ENCODE measurements around the gene KCNK17. TPM values are rescaled to one million over a fixed set of nuclear protein-coding genes. Genes with fewer than 3 reads are reported as not detected.

The KCNK17 gene
- total and polyA plus RNA-seq, 4 donors = 0.20 to 0.66 (median 0.56) TPM

GRCh38 chr6:39339096-39339867, 25.1 kb upstream of the KCNK17 start:
- H3K27ac ChIP-seq (ENCODE audit: low read depth, low read length) = peak overlapping the region; percentile 42
- WGBS (ENCODE audit: insufficient coverage) = 52% methylated on average over 6 of the region's 9 CpGs

GRCh38 chr6:39338397-39338796, 24.2 kb upstream of the KCNK17 start:
- no peaks in the 10 kb centered on the region for H3K9me3 ChIP-seq (ENCODE audit: control insufficient read depth, insufficient read depth, low read length)
- H3K4me3 ChIP-seq (ENCODE audit: low read depth, low read length) = no peak overlapping the region
- H3K4me1 ChIP-seq (ENCODE audit: control insufficient read depth, insufficient read depth, low read length) = peaks cover 43% of the 10 kb centered on the region
- no peaks in the 10 kb centered on the region for H3K27me3 ChIP-seq (ENCODE audit: control insufficient read depth, insufficient read depth, low read length)
- no peak overlapping the region for H3K27ac ChIP-seq (ENCODE audit: low read depth, low read length)
- DNase-seq (ENCODE audit: low read depth in 4 of 6, low spot score in 6 of 6) = no peak
- H3K36me3 ChIP-seq (ENCODE audit: control insufficient read depth, insufficient read depth, low read length) = no peaks in the 10 kb centered on the region
- 89% methylated on average over 3 of the region's 5 CpGs for WGBS (ENCODE audit: insufficient coverage)

More at GRCh38 chr6:39339096-39339867, 25.1 kb upstream of the KCNK17 start:
- no peak overlapping the region for H3K4me3 ChIP-seq (ENCODE audit: low read depth, low read length)
- H3K4me1 ChIP-seq (ENCODE audit: control insufficient read depth, insufficient read depth, low read length) = peaks cover 43% of the 10 kb centered on the region
- no peaks in the 10 kb centered on the region for H3K9me3 ChIP-seq (ENCODE audit: control insufficient read depth, insufficient read depth, low read length)
- no peaks in the 10 kb centered on the region for H3K36me3 ChIP-seq (ENCODE audit: control insufficient read depth, insufficient read depth, low read length)
- DNase-seq (ENCODE audit: low read depth in 4 of 6, low spot score in 6 of 6) = peak in 1 of 6 donors; percentile 89
- no peaks in the 10 kb centered on the region for H3K27me3 ChIP-seq (ENCODE audit: control insufficient read depth, insufficient read depth, low read length)

- H3K4me3 ChIP-seq (ENCODE audit: low read depth, low read length) = no peak overlapping the region
- DNase-seq (ENCODE audit: low read depth in 4 of 6, low spot score in 6 of 6) = no peak
- H3K4me1 ChIP-seq (ENCODE audit: control insufficient read depth, insufficient read depth, low read length) = peaks cover 33% of the 10 kb centered on the region
- H3K27ac ChIP-seq (ENCODE audit: low read depth, low read length) = no peak overlapping the region
- H3K9me3 ChIP-seq (ENCODE audit: control insufficient read depth, insufficient read depth, low read length) = no peaks in the 10 kb centered on the region
- no peaks in the 10 kb centered on the region for H3K36me3 ChIP-seq (ENCODE audit: control insufficient read depth, insufficient read depth, low read length)
- 75% methylated on average over 3 of the region's 5 CpGs for WGBS (ENCODE audit: insufficient coverage)
- H3K27me3 ChIP-seq (ENCODE audit: control insufficient read depth, insufficient read depth, low read length) = no peaks in the 10 kb centered on the region
Observed at GRCh38 chr6:39335780-39336545, 21.7 kb upstream of the KCNK17 start.

GRCh38 chr6:39333644-39334438, 19.6 kb upstream of the KCNK17 start:
- DNase-seq (ENCODE audit: low read depth in 4 of 6, low spot score in 6 of 6) = no peak
- no peak overlapping the region for H3K27ac ChIP-seq (ENCODE audit: low read depth, low read length)
- 75% methylated on average over 7 of the region's 7 CpGs for WGBS (ENCODE audit: insufficient coverage)
- H3K9me3 ChIP-seq (ENCODE audit: control insufficient read depth, insufficient read depth, low read length) = no peaks in the 10 kb centered on the region
- H3K27me3 ChIP-seq (ENCODE audit: control insufficient read depth, insufficient read depth, low read length) = no peaks in the 10 kb centered on the region
- H3K4me1 ChIP-seq (ENCODE audit: control insufficient read depth, insufficient read depth, low read length) = peaks cover 19% of the 10 kb centered on the region
- H3K36me3 ChIP-seq (ENCODE audit: control insufficient read depth, insufficient read depth, low read length) = no peaks in the 10 kb centered on the region
- H3K4me3 ChIP-seq (ENCODE audit: low read depth, low read length) = no peak overlapping the region

GRCh38 chr6:39330476-39330875, 16.3 kb upstream of the KCNK17 start:
- Histone ChIP-seq H3K36me3 (ENCODE audit: control insufficient read depth, insufficient read depth, low read length) (no peaks in the 10 kb centered on the region), H3K4me1 (ENCODE audit: control insufficient read depth, insufficient read depth, low read length) (peaks cover 7% of the 10 kb centered on the region), H3K4me3 (ENCODE audit: low read depth, low read length) (no peak overlapping the region), H3K27me3 (ENCODE audit: control insufficient read depth, insufficient read depth, low read length) (no peaks in the 10 kb centered on the region), H3K27ac (ENCODE audit: low read depth, low read length) (no peak overlapping the region), H3K9me3 (ENCODE audit: control insufficient read depth, insufficient read depth, low read length) (no peaks in the 10 kb centered on the region)
- DNase-seq (ENCODE audit: low read depth in 4 of 6, low spot score in 6 of 6) = peak in 2 of 6 donors; percentile 32 to 68
- 63% methylated on average over 2 of the region's 3 CpGs for WGBS (ENCODE audit: insufficient coverage)

GRCh38 chr6:39330057-39330456, 15.8 kb upstream of the KCNK17 start:
- Histone ChIP-seq H3K36me3 (ENCODE audit: control insufficient read depth, insufficient read depth, low read length) (no peaks in the 10 kb centered on the region), H3K27ac (ENCODE audit: low read depth, low read length) (no peak overlapping the region), H3K9me3 (ENCODE audit: control insufficient read depth, insufficient read depth, low read length) (no peaks in the 10 kb centered on the region), H3K27me3 (ENCODE audit: control insufficient read depth, insufficient read depth, low read length) (no peaks in the 10 kb centered on the region), H3K4me3 (ENCODE audit: low read depth, low read length) (no peak overlapping the region), H3K4me1 (ENCODE audit: control insufficient read depth, insufficient read depth, low read length) (peaks cover 7% of the 10 kb centered on the region)
- no peak for DNase-seq (ENCODE audit: low read depth in 4 of 6, low spot score in 6 of 6)
- 85% methylated on average over 3 of the region's 3 CpGs for WGBS (ENCODE audit: insufficient coverage)

- Histone ChIP-seq H3K4me3 (ENCODE audit: low read depth, low read length) (no peak overlapping the region), H3K4me1 (ENCODE audit: control insufficient read depth, insufficient read depth, low read length) (peaks cover 7% of the 10 kb centered on the region), H3K9me3 (ENCODE audit: control insufficient read depth, insufficient read depth, low read length) (no peaks in the 10 kb centered on the region), H3K27me3 (ENCODE audit: control insufficient read depth, insufficient read depth, low read length) (no peaks in the 10 kb centered on the region), H3K36me3 (ENCODE audit: control insufficient read depth, insufficient read depth, low read length) (no peaks in the 10 kb centered on the region), H3K27ac (ENCODE audit: low read depth, low read length) (no peak overlapping the region)
- 91% methylated on average over 10 of the region's 12 CpGs for WGBS (ENCODE audit: insufficient coverage)
- no peak for DNase-seq (ENCODE audit: low read depth in 4 of 6, low spot score in 6 of 6)
Observed at GRCh38 chr6:39328066-39328465, 13.8 kb upstream of the KCNK17 start.

- Histone ChIP-seq H3K27me3 (ENCODE audit: control insufficient read depth, insufficient read depth, low read length) (no peaks in the 10 kb centered on the region), H3K4me3 (ENCODE audit: low read depth, low read length) (no peak overlapping the region), H3K36me3 (ENCODE audit: control insufficient read depth, insufficient read depth, low read length) (no peaks in the 10 kb centered on the region), H3K9me3 (ENCODE audit: control insufficient read depth, insufficient read depth, low read length) (no peaks in the 10 kb centered on the region), H3K4me1 (ENCODE audit: control insufficient read depth, insufficient read depth, low read length) (peaks cover 7% of the 10 kb centered on the region), H3K27ac (ENCODE audit: low read depth, low read length) (no peak overlapping the region)
- WGBS (ENCODE audit: insufficient coverage) = 79% methylated on average over 2 of the region's 5 CpGs
- peak in 1 of 6 donors; percentile 24 for DNase-seq (ENCODE audit: low read depth in 4 of 6, low spot score in 6 of 6)
Observed at GRCh38 chr6:39327507-39327906, 13.3 kb upstream of the KCNK17 start.

GRCh38 chr6:39322306-39322850, 8.2 kb upstream of the KCNK17 start, which contains the start of gene KCNK16:
KCNK16 (minus strand) TSS chr6:39322702; CDS start chr6:39322540, 162 bp downstream.
- H3K9me3 ChIP-seq (ENCODE audit: control insufficient read depth, insufficient read depth, low read length) = no peaks in the 10 kb centered on the region
- WGBS (ENCODE audit: insufficient coverage) = 75% methylated on average over 11 of the region's 11 CpGs
- no peaks in the 10 kb centered on the region for H3K27me3 ChIP-seq (ENCODE audit: control insufficient read depth, insufficient read depth, low read length)
- no peaks in the 10 kb centered on the region for H3K36me3 ChIP-seq (ENCODE audit: control insufficient read depth, insufficient read depth, low read length)
- no peak within 1 kb of the TSS for H3K27ac ChIP-seq (ENCODE audit: low read depth, low read length)
- no peaks in the 10 kb centered on the region for H3K4me1 ChIP-seq (ENCODE audit: control insufficient read depth, insufficient read depth, low read length)
- no peak within 1 kb of the TSS for H3K4me3 ChIP-seq (ENCODE audit: low read depth, low read length)
- DNase-seq (ENCODE audit: low read depth in 4 of 6, low spot score in 6 of 6) = no peak

Data from spinal cord (tissue), 10 donors.